PFSK-1 (cell line): ENCODE measurements around the gene SETD2.

ENCODE experiments used
- FOXP2 ChIP-seq: optimal IDR thresholded peaks from 2 replicates; pipeline ENCODE3; 2011; ENCODE audit warnings: borderline replicate concordance, control low read depth, inconsistent platforms; ENCODE audit not compliant: insufficient read depth; ENCODE audit errors: extremely low read length, extremely low read depth
- POLR2AphosphoS5 ChIP-seq: IDR thresholded peaks from 2 replicates; pipeline ENCODE4 v1.6.1; 2012; ENCODE audit warnings: low read depth, mild to moderate bottlenecking, control low read depth, low read length, moderate library complexity
- SIN3A ChIP-seq: IDR thresholded peaks from 2 replicates; pipeline ENCODE4 v1.6.1; 2012; ENCODE audit warnings: mild to moderate bottlenecking, low read length, moderate library complexity, borderline replicate concordance; ENCODE audit not compliant: insufficient read depth
- TAF1 ChIP-seq: IDR thresholded peaks from 2 replicates; pipeline ENCODE4 v1.6.1; 2012; ENCODE audit warnings: low read length, control low read depth, borderline replicate concordance; ENCODE audit not compliant: insufficient read depth
- TF ChIP-seq, protein P1 (sequence below), 2 experiments: IDR thresholded peaks; 2 replicates each; pipeline versions ENCODE4 v1.6.1 to v1.8.0; 2011 to 2012; ENCODE audit warnings: low read depth in 2 of 2, low read length in 2 of 2, control low read depth in 1 of 2, inconsistent platforms in 1 of 2, mild to moderate bottlenecking in 1 of 2, moderate library complexity in 1 of 2; ENCODE audit not compliant: insufficient read depth in 1 of 2

The SETD2 gene

DNA sequence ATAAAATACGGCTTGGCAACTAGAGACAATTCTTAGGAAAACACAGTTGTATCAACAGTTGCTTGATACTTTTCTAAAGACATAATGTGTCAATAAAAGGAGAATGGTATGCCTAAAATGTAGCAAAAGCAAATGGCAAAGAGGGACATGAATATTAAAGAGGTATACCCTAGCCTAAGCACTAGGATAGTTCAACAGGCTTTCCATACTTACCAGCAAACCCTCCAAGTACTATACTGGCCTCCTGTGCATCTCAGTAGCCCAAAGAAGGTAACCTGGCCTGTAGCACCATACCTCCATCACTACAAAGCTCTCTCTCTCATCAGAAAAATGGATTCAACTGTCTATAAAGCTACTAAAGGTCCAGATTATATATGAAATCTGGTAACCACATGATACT lies 7.5 kb downstream of the SETD2 start:
- TF ChIP-seq, protein P1, sequence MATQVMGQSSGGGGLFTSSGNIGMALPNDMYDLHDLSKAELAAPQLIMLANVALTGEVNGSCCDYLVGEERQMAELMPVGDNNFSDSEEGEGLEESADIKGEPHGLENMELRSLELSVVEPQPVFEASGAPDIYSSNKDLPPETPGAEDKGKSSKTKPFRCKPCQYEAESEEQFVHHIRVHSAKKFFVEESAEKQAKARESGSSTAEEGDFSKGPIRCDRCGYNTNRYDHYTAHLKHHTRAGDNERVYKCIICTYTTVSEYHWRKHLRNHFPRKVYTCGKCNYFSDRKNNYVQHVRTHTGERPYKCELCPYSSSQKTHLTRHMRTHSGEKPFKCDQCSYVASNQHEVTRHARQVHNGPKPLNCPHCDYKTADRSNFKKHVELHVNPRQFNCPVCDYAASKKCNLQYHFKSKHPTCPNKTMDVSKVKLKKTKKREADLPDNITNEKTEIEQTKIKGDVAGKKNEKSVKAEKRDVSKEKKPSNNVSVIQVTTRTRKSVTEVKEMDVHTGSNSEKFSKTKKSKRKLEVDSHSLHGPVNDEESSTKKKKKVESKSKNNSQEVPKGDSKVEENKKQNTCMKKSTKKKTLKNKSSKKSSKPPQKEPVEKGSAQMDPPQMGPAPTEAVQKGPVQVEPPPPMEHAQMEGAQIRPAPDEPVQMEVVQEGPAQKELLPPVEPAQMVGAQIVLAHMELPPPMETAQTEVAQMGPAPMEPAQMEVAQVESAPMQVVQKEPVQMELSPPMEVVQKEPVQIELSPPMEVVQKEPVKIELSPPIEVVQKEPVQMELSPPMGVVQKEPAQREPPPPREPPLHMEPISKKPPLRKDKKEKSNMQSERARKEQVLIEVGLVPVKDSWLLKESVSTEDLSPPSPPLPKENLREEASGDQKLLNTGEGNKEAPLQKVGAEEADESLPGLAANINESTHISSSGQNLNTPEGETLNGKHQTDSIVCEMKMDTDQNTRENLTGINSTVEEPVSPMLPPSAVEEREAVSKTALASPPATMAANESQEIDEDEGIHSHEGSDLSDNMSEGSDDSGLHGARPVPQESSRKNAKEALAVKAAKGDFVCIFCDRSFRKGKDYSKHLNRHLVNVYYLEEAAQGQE (IDR thresholded peaks at IDR 0.05; ENCODE audit: insufficient read depth in 1 of 2, low read depth in 2 of 2, low read length in 2 of 2): no peak
- TF ChIP-seq TAF1: no peak
- TF ChIP-seq FOXP2: no peak
- TF ChIP-seq SIN3A: no peak
- TF ChIP-seq POLR2AphosphoS5: no peak

DNA sequence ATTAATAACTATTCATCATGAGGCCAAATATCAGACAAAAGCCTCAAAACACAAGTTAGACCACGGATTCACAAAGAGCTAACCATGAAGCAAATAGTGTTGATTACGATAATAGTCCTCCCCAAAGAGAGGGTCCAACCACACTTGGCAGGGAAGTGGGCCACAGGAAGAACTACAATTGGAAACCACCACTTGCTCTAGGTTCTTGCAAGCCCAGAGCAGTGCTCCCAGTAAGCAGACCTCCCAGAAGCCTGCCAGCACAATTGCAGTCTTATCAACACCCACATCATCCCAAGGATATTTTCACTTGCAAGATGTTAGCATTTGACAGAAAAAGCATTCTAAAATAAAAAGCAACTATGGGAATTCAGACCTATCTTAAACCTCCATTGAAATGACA lies 11.3 kb downstream of the SETD2 start:
- no peak for TF ChIP-seq POLR2AphosphoS5
- TF ChIP-seq, protein P1 (IDR thresholded peaks at IDR 0.05; ENCODE audit: insufficient read depth in 1 of 2, low read depth in 2 of 2, low read length in 2 of 2): no peak
- TF ChIP-seq FOXP2: no peak
- TF ChIP-seq SIN3A: no peak
- no peak for TF ChIP-seq TAF1

DNA sequence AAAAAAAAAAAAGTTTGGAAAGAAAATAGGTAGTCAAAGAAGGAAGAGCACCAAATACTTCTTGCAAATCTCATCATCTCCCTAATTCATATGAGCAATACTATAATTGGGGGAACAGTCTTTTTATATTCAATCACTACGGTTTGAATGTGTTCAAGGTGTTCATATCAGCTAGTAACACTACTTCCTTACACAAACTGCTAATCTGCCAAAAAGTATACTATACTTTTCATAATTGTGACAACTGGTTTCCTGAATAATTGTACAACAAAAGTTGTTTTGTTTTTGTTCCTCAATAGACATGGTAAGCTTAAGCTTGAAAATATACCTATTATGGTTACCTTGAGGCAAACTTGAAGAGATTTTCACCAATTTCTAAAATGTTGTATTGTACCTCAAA lies 12.1 kb downstream of the SETD2 start:
- TF ChIP-seq POLR2AphosphoS5: no peak
- TF ChIP-seq, protein P1 (IDR thresholded peaks at IDR 0.05; ENCODE audit: insufficient read depth in 1 of 2, low read depth in 2 of 2, low read length in 2 of 2): no peak
- TF ChIP-seq TAF1: no peak
- TF ChIP-seq FOXP2: no peak
- no peak for TF ChIP-seq SIN3A

DNA sequence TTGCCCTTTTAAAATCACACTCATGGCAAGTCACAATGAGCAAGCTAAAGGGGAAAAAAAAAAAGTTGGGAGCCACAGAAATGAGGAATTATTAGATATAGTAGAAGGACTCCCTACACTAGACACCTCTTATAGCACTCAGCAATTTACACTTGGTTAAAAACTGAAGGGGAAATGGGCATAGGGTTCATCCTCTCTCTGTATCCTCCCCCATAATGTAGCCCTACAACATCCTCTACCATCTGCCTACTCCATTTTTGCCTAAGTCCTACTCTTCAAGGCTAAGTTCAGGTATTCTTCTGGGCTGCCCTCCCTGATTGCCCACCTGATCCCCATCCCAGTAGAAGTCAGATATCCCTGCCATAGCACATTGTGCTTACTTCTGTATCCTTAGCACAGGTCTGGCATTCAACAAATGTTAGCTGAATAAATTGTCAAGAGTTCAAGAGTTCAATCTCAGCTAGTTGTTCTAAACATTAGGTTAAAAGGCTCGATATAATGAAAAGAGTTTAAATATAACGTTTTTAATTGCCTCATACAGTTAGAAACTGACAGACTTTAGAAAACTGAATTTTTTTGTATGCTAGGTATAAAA lies 14.5 kb downstream of the SETD2 start:
- TF ChIP-seq SIN3A (no peak), TAF1 (no peak)

DNA sequence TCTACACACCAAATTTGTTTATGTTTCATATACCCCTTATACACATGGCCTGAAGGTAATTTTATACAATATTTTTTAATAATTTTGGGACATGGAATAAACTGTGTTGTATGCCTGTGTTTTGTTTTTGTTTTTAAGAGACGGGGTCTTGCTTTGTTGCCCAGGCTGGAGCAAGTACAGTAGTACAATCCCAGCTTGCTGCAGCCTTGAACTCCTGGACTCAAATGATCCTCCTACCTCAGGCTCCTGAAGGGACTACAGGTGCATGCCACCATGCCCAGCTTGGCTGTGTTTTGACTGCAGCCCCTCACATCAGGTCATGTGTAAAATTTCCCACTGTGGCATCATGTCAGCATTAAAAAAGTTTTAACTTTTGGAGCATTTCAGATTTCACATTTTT lies 18.6 kb downstream of the SETD2 start:
- TF ChIP-seq TAF1: no peak
- no peak for TF ChIP-seq SIN3A
- no peak for TF ChIP-seq POLR2AphosphoS5
- TF ChIP-seq, protein P1 (IDR thresholded peaks at IDR 0.05; ENCODE audit: insufficient read depth in 1 of 2, low read depth in 2 of 2, low read length in 2 of 2): no peak
- TF ChIP-seq FOXP2: no peak
